GM12891 (cell line): ENCODE measurements around the gene CFAP100.

Source experiments
- POLR2A ChIP-seq: IDR thresholded peaks from 2 replicates; pipeline ENCODE4 v1.6.1; 2011; ENCODE audit warnings: low read depth, low read length, control low read depth
- POLR2AphosphoS5 ChIP-seq: IDR thresholded peaks from 2 replicates; pipeline ENCODE4 v1.6.1; 2011; ENCODE audit warnings: low read depth, low read length, control low read depth

DNA sequence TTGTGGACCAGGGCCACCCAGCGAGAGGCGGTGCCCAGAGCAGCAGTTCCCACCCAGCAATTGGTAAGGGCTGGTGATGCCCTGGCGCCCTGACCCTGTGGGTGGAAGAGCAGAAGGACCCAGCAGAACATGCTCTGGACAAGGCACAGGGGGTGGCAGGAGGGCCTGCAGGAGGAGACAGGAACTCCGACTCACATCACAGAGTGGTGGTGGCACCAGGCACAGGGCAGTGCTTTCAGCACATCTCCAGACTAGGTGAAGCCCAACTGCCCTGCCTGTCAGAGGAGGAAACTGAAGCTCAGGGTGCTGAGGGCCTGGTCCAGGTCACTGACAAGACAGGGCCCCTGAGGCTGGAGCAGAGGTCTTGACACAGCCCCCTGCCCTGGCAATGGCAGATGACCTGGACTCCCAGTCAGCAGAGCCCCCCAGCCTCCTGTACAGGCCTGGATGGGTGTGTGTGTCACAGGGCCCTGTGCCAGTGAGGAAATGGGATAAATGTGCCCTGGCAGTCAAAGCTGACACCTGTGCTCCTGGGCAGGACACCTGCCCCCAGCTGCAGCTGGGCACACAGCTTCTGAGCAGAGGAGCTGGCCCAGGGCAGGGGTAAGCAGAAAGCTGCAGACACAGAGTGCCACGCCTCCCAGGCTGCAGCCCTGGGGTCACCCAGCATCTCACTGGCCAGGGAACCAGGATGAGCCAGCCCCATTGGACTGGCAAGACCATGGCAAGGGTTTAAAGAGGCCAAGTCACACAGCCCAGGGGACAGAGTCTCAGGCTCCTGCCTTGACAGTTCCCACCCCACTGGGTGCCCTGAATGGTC is 48.9 kb upstream of the CFAP100 start:
- TF ChIP-seq POLR2AphosphoS5, result no peak
- TF ChIP-seq POLR2A, result no peak
